ENCODE results near the gene SORCS2.

- TF ChIP-seq EZH2 (IDR thresholded peaks at IDR 0.05; ENCODE audit: insufficient read depth, poor library complexity, severe bottlenecking) (no peak), EZH2phosphoT487 (IDR thresholded peaks at IDR 0.05; ENCODE audit: insufficient read depth, low read depth) (no peak)
Measured at GRCh38 chr4:7552466-7552865, 360.1 kb downstream of the SORCS2 start.

Data from GM23248 (cell line).